ENCODE measurements around the gene PRDM5.
A peak's percentile ranks its signal among the peaks of the same experiment; 100 is the strongest.

The PRDM5 gene

GRCh38 chr4:120922381-120923206 lies at the start of gene PRDM5:
TSS of gene PRDM5 (minus strand) at chr4:120922726. CDS start at chr4:120922608, 118 bp downstream.
- peak; percentile 89; the same call in 1 of the 2 replicates for TF ChIP-seq ZBTB7A (IDR thresholded peaks at IDR 0.05; ENCODE audit: low read depth)
- peak; percentile 68; the same call in 1 of the 2 replicates for TF ChIP-seq MAX (IDR thresholded peaks at IDR 0.05)
- peak; percentile 75 for TF ChIP-seq EGR1 (IDR thresholded peaks at IDR 0.05)
- no peak for TF ChIP-seq TAF1 (IDR thresholded peaks at IDR 0.05; ENCODE audit: low read depth)
- no peak for TF ChIP-seq EP300 (IDR thresholded peaks at IDR 0.05; ENCODE audit: borderline replicate concordance)
- TF ChIP-seq REST (IDR thresholded peaks at IDR 0.05; ENCODE audit: low read depth), result no peak
- 0 out of 2 replicates have a peak, but pooled peaks have one; percentile 10 for TF ChIP-seq YY1 (IDR thresholded peaks at IDR 0.05; ENCODE audit: low read depth)

- TF ChIP-seq TEAD4 (IDR thresholded peaks at IDR 0.05) (no peak), TCF12 (IDR thresholded peaks at IDR 0.05; ENCODE audit: low read depth) (no peak), TAF1 (IDR thresholded peaks at IDR 0.05; ENCODE audit: low read depth) (no peak), MAX (IDR thresholded peaks at IDR 0.05) (no peak)
These were observed 49.4 kb upstream of the PRDM5 start for GRCh38 chr4:120971884-120972283.

DNA sequence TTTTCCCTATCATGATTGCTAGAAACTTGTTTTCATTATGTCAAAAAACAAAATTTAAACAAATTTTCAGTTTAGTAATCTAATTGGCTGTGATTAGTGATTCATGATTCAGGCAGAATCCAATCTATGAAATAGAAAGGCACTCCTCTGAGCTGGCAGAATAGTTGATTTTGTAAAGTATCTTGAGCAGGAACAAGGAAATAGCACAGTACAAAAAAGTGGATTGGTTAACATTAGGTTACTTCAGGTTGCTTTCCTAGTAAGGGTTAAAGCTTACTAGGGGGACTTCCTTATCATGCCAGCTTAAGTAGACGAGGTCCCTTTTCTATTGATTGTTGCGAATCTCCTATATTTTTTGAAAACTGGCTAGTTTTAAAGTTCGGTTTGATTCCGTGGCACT lies 43.4 kb upstream of the PRDM5 start:
- TF ChIP-seq TEAD4 (IDR thresholded peaks at IDR 0.05) (no peak), CEBPB (IDR thresholded peaks at IDR 0.05) (no peak), RAD21 (IDR thresholded peaks at IDR 0.05; ENCODE audit: low read depth) (no peak), NFIC (IDR thresholded peaks at IDR 0.05) (no peak), REST (IDR thresholded peaks at IDR 0.05; ENCODE audit: low read depth) (no peak)

DNA sequence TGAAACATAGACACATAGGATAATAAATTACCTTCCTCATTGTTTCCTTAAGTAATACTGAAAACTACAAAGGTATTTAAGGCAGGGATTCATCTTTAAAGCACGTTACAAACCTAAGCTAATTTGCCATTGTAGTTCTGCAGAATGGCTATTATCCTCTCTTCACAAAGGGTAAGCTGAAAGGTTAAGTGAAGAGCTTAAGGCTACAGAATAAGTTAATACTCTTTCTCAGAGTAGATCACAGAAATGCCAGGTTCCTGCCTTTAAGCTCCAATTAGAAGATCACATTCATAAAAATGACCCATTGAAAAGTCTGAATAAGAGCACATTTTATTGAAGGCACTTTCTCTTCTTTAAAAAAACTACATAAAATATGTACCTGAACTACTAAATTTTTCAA lies 42.1 kb upstream of the PRDM5 start:
- no peak for TF ChIP-seq EP300 (IDR thresholded peaks at IDR 0.05; ENCODE audit: borderline replicate concordance)
- TF ChIP-seq TEAD4 (IDR thresholded peaks at IDR 0.05), result no peak
- no peak for TF ChIP-seq YY1 (IDR thresholded peaks at IDR 0.05; ENCODE audit: low read depth)

GRCh38 chr4:120963449-120963848 lies 40.9 kb upstream of the PRDM5 start:
- no peak for TF ChIP-seq ZBTB7A (IDR thresholded peaks at IDR 0.05; ENCODE audit: low read depth)
- no peak for TF ChIP-seq MAX (IDR thresholded peaks at IDR 0.05)
- TF ChIP-seq YY1 (IDR thresholded peaks at IDR 0.05; ENCODE audit: low read depth), result no peak
- no peak for TF ChIP-seq RAD21 (IDR thresholded peaks at IDR 0.05; ENCODE audit: low read depth)
- TF ChIP-seq CREB1 (IDR thresholded peaks at IDR 0.05; ENCODE audit: low read depth), result no peak
- no peak for TF ChIP-seq TEAD4 (IDR thresholded peaks at IDR 0.05)
- no peak for TF ChIP-seq FOXM1 (IDR thresholded peaks at IDR 0.05; ENCODE audit: borderline replicate concordance, low read depth)
- TF ChIP-seq, protein P1, sequence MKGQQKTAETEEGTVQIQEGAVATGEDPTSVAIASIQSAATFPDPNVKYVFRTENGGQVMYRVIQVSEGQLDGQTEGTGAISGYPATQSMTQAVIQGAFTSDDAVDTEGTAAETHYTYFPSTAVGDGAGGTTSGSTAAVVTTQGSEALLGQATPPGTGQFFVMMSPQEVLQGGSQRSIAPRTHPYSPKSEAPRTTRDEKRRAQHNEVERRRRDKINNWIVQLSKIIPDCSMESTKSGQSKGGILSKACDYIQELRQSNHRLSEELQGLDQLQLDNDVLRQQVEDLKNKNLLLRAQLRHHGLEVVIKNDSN (IDR thresholded peaks at IDR 0.05), result no peak
- no peak for TF ChIP-seq NFIC (IDR thresholded peaks at IDR 0.05)
- no peak for TF ChIP-seq EGR1 (IDR thresholded peaks at IDR 0.05)

GRCh38 chr4:120960656-120961267 lies 38.2 kb upstream of the PRDM5 start:
- no peak for TF ChIP-seq TEAD4 (IDR thresholded peaks at IDR 0.05)
- TF ChIP-seq EP300 (IDR thresholded peaks at IDR 0.05; ENCODE audit: borderline replicate concordance), result no peak
- TF ChIP-seq CEBPB (IDR thresholded peaks at IDR 0.05), result no peak
- TF ChIP-seq YY1 (IDR thresholded peaks at IDR 0.05; ENCODE audit: low read depth), result no peak
- TF ChIP-seq MAX (IDR thresholded peaks at IDR 0.05), result no peak
- no peak for TF ChIP-seq RAD21 (IDR thresholded peaks at IDR 0.05; ENCODE audit: low read depth)
- no peak for TF ChIP-seq FOXM1 (IDR thresholded peaks at IDR 0.05; ENCODE audit: borderline replicate concordance, low read depth)
